Fibroblast of skin of abdomen (primary cell): ENCODE data around the gene CGGBP1.
"Not testable (repeated sequence)": the region's sequence is repeated elsewhere in the genome, so short reads cannot be mapped to it uniquely, and the experiment has no call there.

Experiments used
- DNase-seq: peaks from one replicate; pipeline ENCODE4 v3.0.0-alpha.2; 2013

Gene CGGBP1

DNA sequence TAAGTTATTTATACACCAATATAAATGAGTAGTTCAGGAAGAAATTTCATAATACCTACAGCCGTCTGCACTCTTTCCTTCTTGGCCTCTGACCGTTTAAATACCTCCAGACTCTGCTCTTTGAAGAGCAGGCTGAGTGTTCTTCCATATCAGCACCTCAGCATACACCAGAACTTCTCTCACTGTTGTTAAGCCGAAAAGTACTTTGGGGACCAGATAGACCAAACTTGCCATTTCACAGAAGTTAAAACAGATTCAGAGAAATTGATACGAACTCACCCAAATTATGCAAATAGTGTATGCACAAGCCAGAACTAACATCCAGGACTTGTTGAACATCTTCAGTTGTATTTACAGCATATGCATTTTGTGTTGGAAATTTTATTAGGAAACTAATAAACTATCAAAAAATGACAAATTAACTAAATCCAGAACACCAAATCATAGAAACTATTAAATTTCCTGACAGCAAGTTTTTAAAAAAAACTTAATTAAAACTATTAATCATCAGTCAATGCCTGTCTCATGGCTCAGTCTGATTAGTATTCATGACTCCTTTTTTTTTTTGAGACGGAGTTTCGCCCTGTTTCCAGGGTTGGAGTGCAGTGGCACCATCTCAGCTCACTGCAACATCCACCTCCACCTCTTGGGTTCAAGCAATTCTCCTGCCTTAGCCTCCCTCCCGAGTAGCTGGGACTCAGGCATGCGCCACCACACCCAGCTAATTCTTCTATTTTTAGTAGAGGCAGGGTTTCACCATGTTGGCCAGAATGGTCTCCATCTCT, 24.1 kb downstream of the CGGBP1 start:
- no peak for DNase-seq

GRCh38 chr3:88033808-88034207, 25.0 kb downstream of the CGGBP1 start:
- no peak for DNase-seq

GRCh38 chr3:88033079-88033478, 25.7 kb downstream of the CGGBP1 start:
- DNase-seq: no peak

- no peak for DNase-seq
Observed at GRCh38 chr3:88032245-88032644, 26.6 kb downstream of the CGGBP1 start.

GRCh38 chr3:88031642-88032077, 27.1 kb downstream of the CGGBP1 start:
- peak; percentile 27 for DNase-seq

GRCh38 chr3:88030210-88030609, 28.6 kb downstream of the CGGBP1 start:
- DNase-seq: no peak

- no peak for DNase-seq
Observed at GRCh38 chr3:88028876-88029275, 29.9 kb downstream of the CGGBP1 start.

- no peak for DNase-seq
Observed at GRCh38 chr3:88025001-88025552, 33.7 kb downstream of the CGGBP1 start.

- no peak for DNase-seq
Observed at GRCh38 chr3:88019024-88019423, 39.8 kb downstream of the CGGBP1 start.

GRCh38 chr3:88015656-88016055, 43.1 kb downstream of the CGGBP1 start:
- DNase-seq: not testable (repeated sequence)

DNA sequence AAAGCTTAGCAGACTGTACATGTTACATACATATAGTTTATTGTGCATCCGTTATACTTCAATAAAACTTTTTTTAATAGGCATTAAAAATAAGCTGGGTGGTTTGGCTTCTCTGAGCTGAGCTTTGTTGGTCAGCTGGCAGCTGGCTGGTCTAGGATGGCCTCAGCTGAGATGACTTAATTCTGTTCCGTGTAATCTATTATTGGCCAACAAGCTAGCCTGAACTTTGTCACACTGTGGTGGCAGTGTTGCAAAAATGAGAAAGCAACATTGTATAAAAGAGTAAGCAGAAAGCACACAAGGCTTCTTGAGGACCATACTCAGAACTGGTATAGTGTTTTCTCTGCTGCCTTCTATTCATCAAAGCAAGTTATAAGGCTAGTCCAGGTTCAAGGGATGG, 45.2 kb downstream of the CGGBP1 start:
- DNase-seq: no peak

DNA sequence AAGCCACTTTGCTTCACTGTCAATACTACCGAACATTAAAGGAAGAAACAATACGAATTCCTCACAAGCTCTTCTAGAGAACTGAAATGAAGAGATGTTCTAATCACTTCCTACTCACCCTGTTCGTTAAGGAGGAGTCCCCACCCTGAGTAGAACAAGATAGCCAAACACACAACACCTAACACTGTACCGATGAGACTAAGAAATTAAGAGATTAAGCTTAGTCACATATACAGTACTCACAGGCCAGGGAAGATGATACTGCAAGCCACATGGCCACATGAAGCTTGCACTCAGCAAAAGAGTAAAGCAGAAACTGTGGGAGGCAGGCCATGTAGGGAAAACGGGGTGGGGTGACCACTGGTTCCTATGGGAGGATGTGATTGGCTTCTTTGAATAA, 48.0 kb downstream of the CGGBP1 start:
- no peak for DNase-seq

GRCh38 chr3:88009066-88009465, 49.7 kb downstream of the CGGBP1 start:
- no peak for DNase-seq

DNA sequence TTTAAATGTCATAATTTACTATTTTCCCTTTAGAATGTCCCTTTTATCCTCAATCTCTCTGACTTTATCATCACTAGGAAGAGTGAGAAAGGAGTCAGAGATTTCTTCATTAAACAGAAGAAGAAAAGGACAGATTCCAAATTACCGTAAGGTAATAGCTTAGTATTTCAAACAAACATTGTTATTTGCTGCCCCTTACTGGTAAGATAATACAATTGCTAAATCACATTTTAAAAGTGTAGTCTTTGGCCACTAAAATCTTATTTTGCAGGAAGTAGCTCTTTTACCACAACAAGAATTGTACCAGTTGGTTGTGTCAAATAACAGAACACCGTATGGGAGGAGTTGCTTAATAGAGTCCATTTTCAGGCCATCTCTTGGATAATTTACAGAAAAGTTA, 53.7 kb downstream of the CGGBP1 start:
- peak; percentile 27 for DNase-seq

DNA sequence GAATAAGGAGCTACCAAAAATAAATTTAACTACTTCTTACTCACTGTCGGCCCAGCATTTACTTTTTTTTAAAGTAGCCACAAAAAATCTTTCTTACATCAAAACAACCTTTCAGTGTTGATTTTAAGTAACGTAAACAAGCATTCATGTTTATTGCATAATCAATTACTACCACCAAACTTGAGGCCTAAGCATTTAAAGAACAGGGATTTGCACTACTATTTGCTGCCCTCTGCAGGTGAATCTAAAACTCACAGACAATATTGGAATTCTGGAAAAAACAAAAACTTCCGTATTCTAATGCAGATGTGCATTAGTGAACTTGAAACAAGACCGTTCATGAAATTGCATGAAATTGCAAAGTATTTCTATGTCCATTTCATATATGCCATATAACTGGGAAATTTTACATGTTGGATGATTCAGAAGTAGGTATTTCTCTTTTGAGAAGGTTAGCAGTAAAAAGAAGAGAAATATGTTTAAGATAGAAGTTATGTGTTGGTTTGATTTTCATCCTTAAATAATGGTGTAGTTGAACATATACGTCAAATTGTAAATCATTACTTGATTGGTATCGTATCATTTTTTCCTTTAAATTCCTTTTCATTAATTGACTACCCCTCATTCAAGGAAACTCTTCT, 55.6 kb downstream of the CGGBP1 start:
- DNase-seq: peak; percentile 39

DNA sequence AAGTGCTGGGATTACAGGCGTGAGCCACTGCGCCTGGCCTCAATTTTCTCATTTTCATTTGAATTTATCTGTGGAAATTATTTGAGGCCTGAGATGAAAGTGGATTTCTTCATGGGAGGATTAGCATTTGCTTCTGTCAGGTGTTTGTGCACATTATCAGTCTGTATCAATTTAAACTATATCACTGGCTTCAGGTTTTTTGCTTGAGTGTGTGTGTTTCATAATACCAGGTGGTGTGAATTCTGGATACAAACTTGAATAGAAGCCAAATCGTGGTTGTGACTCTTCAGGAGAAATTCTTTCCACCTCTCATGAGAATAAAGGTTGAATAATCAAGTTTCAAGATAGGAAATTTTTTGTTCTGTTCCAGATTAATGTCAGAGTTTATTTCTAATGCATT, 56.4 kb downstream of the CGGBP1 start:
- no peak for DNase-seq
